Gastroesophageal sphincter (tissue), 3 donors: ENCODE results near the gene MACROD2.

Source experiments
- POLR2A ChIP-seq, 2 donors: fragments of 450-650 bp; IDR thresholded peaks; one replicate each; pipeline ENCODE4 v1.6.1; 2017; ENCODE audit warnings: antibody characterized with exemption in 2 of 2, mild to moderate bottlenecking in 2 of 2, moderate library complexity in 1 of 2
- TF ChIP-seq, protein P1 (sequence below), 4 experiments: fragments of 200-600 bp in 2 of 4; fragments of 450-650 bp in 2 of 4; sonication (generic) in 1 of 4; IDR thresholded peaks; one replicate each; pipeline ENCODE4 v1.5.1; 2017 to 2019; ENCODE audit warnings: antibody characterized with exemption in 4 of 4, mild to moderate bottlenecking in 2 of 4, moderate library complexity in 2 of 4

DNA sequence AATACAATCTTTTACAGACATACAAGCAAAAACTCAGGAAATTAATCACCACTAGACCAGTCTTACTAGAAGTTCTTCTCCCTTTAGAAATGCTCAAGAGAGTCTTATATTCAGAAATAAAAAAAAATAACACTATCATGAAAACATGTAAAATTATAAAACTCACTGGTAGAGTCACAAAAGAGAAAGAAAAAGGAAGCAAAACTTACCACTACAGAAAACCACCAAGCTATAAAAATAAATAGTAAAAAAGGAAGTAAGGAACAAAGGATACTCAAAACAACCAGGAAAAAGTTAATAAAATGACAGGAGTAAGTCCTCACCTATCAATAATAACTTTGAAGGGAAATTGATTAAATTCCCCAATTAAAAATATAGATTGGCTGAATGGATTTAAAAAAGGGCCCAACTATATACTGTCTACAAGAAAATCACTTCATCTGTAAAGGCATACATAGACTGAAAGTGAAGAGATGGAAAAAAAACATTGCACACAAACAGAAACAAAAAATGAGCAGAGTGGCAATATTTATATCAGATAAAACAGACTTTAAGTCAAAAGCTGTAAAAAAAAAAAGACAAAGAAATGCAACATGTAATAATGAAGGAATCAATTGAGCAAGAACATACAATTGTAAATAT is 2088.4 kb downstream of the MACROD2 start:
- TF ChIP-seq, protein P1, sequence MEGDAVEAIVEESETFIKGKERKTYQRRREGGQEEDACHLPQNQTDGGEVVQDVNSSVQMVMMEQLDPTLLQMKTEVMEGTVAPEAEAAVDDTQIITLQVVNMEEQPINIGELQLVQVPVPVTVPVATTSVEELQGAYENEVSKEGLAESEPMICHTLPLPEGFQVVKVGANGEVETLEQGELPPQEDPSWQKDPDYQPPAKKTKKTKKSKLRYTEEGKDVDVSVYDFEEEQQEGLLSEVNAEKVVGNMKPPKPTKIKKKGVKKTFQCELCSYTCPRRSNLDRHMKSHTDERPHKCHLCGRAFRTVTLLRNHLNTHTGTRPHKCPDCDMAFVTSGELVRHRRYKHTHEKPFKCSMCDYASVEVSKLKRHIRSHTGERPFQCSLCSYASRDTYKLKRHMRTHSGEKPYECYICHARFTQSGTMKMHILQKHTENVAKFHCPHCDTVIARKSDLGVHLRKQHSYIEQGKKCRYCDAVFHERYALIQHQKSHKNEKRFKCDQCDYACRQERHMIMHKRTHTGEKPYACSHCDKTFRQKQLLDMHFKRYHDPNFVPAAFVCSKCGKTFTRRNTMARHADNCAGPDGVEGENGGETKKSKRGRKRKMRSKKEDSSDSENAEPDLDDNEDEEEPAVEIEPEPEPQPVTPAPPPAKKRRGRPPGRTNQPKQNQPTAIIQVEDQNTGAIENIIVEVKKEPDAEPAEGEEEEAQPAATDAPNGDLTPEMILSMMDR (IDR thresholded peaks at IDR 0.05): no peak
- TF ChIP-seq POLR2A (IDR thresholded peaks at IDR 0.05): no peak
